NCI-H128 (cell line): ENCODE data around the gene STK38L.

Source experiments
- DNase-seq: peaks from one replicate; lab custom pipeline; 2025; ENCODE audit not compliant: unreplicated experiment; lab: John Stamatoyannopoulos, UW

STK38L gene

GRCh38 chr12:27243804-27244688, at the start of gene STK38L:
TSS of gene STK38L (plus strand) at chr12:27244286. CDS start at chr12:27297721, 53,435 bp downstream.
- peak; percentile 88 for DNase-seq

GRCh38 chr12:27194644-27195043, 49.4 kb upstream of the STK38L start:
- DNase-seq, result no peak

GRCh38 chr12:27198036-27198435, 46.0 kb upstream of the STK38L start:
- DNase-seq, result no peak

GRCh38 chr12:27199638-27200300, 44.3 kb upstream of the STK38L start:
- DNase-seq, result no peak

GRCh38 chr12:27201169-27201568, 42.9 kb upstream of the STK38L start:
- DNase-seq, result no peak

- no peak for DNase-seq
These were observed 37.1 kb upstream of the STK38L start for GRCh38 chr12:27206801-27207502.

GRCh38 chr12:27207615-27208413, 36.3 kb upstream of the STK38L start:
- no peak for DNase-seq

GRCh38 chr12:27208414-27208750, 35.7 kb upstream of the STK38L start:
- no peak for DNase-seq

GRCh38 chr12:27209257-27209910, 34.7 kb upstream of the STK38L start:
- DNase-seq, result no peak

GRCh38 chr12:27210187-27210586, 33.9 kb upstream of the STK38L start:
- no peak for DNase-seq

GRCh38 chr12:27212861-27213260, 31.2 kb upstream of the STK38L start:
- DNase-seq, result no peak

GRCh38 chr12:27213304-27213703, 30.8 kb upstream of the STK38L start:
- no peak for DNase-seq

- no peak for DNase-seq
These were observed 30.0 kb upstream of the STK38L start for GRCh38 chr12:27213830-27214787.

- DNase-seq, result no peak
These were observed 26.5 kb upstream of the STK38L start for GRCh38 chr12:27217590-27217989.

GRCh38 chr12:27219693-27220054, 24.4 kb upstream of the STK38L start:
- no peak for DNase-seq

- DNase-seq, result no peak
These were observed 23.8 kb upstream of the STK38L start for GRCh38 chr12:27220055-27220987.

GRCh38 chr12:27220988-27221345, 23.1 kb upstream of the STK38L start:
- DNase-seq, result no peak

- DNase-seq, result no peak
These were observed 22.3 kb upstream of the STK38L start for GRCh38 chr12:27221625-27222387.
